GM08714 (cell line): Measurements from ENCODE around the gene JMJD8.

Experiments used
- H3K4me3 ChIP-seq: fragments of 200-500 bp; sonication (Bioruptor generic); 2 replicates; pipeline ENCODE4 v1.5.1; 2014; ENCODE audit warnings: mild to moderate bottlenecking, low read length, inconsistent platforms
- ZNF274 ChIP-seq: IDR thresholded peaks from 2 replicates; pipeline ENCODE4 v1.6.1; 2012; ENCODE audit warnings: mild to moderate bottlenecking, low read depth, low read length

Gene JMJD8, protein sequence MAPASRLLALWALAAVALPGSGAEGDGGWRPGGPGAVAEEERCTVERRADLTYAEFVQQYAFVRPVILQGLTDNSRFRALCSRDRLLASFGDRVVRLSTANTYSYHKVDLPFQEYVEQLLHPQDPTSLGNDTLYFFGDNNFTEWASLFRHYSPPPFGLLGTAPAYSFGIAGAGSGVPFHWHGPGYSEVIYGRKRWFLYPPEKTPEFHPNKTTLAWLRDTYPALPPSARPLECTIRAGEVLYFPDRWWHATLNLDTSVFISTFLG

DNA sequence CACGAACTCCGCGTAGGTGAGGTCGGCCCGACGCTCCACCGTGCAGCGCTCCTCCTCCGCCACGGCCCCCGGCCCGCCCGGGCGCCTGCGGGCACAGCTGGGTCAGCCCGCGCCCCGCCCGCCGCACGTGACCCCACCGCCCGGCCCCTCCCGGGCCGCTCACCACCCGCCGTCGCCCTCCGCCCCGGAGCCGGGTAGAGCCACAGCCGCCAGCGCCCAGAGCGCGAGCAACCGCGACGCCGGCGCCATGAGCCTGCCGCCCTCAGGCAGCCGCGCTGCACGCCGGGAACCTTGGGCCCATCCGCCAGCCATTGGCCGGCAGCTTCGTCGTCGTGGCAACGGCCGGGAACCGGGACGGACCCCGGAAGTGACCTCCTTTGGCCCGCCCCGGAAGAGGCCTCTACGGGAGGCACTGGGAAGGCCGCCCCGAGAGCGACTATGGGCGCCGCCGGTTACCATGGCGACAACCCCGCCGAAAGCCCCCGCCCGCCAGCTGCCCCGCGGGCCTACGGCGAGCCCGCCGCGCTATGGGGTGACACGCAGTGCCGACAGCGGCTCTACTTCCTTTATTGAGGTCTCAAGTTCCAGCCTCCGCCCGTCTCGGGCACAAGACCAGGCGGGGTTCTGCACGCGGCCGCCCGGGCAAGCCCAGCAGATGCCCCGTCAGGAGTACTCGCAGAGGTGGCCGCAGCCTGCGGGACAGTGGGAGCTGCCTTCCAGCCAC is at the start of gene JMJD8:
Gene JMJD8, minus strand, starts transcription at position 264 of the 724 bp plus-strand sequence. Its CDS starts 15 bp downstream, at position 249.
- no peak for TF ChIP-seq ZNF274
- H3K4me3 ChIP-seq = peak within 1 kb of the TSS; percentile 68

DNA sequence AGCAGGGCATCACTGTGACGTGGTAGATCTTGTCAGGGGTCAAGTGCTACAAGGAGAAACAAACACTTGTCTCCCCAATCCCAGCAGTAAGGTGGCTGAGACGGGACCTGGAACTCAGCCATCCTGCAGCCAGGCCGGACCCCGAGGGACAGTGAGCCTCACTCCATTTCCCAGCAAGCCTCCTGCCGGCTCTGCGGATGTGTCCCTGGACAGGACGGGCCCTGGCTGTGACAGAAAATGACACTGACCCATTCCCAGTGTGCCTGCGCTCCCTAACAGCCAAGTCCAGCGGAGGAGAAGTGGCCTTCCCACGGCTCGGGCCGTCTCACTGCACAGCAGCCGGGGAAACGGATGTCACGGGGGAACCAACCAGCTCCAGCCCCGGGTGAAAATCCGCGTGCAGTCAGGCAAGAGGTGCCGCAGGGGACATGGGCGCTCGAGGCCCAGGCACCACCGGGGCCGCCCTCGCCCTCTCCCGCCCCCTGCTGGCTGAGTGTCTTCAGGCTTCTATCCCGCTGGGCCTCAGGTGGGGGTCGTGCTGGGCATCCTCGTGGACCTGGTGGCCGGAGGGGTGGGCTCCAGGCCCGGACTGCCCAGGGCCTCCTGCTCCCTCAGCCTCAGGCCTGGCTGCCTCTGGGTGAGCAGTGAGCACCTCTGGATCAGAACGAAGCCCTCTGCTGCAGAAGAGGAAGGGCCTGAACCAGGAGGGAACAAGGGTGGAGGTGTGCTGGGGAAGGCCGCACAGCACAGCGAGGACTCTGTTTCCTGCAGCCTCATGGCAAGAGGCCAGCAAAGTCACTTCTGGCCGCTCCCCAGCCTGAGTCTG is 49.5 kb upstream of the JMJD8 start:
- no peak for TF ChIP-seq ZNF274

DNA sequence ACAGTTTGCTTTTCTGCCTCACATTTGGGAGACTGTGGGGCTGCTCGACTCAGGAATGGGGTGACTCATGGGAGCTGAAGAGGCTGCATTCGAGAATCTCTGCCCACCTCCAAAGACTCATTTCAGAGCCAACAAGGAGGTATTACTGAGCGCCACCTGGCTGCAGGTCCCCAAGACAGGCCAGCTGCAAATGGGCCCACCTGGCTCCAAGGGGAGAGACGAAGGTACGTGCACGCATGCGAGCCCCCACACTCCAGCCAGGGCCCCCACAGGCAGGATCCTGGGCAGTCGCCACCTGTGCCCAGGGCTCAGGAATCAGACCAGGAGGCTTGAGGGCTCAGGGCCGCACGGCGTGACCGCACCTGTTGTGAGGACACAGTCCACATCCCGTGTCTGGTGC is 48.8 kb upstream of the JMJD8 start:
- no peak for TF ChIP-seq ZNF274
- no peak overlapping the region for H3K4me3 ChIP-seq

More for the DNA sequence above, 49.5 kb upstream of the JMJD8 start:
- no peak overlapping the region for H3K4me3 ChIP-seq

DNA sequence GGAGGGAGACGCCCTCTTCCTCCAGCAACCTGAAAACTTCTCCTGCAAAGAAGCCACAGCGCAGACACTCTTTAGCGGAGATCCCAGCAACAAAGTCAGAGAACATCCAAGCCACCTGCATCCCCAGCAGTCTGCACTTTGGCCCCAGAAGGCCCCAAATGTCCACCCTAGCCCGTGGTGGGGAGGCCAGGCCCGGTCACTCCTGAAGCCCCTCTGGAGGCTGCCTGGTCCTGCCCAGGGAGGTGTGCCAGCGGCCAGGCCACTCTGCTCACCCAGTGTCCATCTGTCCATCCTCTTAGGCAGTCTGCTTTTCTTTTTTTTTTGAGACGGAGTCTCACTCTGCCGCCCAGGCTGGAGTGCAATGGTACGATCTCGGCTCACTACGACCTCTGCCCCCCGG is 48.2 kb upstream of the JMJD8 start:
- TF ChIP-seq ZNF274 = no peak

DNA sequence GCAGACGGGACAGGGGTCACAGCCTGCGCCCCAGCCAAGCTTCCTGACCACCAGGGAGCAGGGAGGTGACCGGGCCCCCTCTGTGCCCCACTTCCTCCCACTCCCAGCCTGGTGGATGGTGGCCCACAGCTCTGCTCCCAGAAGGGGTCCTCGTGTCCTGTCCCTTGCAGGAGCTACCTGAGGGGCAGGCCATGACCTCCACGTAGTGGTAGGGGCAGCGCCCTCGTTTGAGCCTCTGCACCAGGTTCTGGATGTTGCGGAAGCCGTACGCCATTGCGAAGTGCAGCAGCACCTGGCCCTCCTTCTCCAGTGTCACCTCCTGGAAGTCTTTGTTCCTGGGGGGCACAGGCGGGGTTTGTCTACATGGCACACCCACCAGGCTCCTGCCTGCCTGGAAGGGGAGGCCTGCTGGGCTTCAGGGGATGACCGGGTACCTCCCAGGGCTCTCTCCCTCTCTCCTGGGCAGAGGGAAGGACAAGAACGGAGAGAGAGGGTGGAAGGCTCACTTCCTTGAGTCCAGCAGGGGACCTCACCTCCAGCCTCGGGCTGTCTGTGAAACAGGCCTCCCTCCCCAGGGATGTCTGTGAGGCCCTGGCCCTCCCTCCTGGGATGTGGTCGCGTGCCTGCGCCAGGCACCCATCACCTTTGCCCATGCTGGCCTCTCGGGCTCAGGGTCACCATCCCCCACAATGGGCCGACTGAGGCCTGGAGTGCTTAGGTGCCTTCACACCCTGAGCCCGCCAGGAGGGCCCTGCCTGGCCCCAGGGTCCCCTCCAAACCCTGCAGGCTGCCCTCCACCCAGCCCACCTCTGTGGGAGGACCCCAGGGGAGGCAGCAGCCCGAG is 46.8 kb upstream of the JMJD8 start:
- H3K4me3 ChIP-seq = no peak overlapping the region
- TF ChIP-seq ZNF274 = no peak

More for the DNA sequence above, 48.2 kb upstream of the JMJD8 start:
- H3K4me3 ChIP-seq = no peak overlapping the region

DNA sequence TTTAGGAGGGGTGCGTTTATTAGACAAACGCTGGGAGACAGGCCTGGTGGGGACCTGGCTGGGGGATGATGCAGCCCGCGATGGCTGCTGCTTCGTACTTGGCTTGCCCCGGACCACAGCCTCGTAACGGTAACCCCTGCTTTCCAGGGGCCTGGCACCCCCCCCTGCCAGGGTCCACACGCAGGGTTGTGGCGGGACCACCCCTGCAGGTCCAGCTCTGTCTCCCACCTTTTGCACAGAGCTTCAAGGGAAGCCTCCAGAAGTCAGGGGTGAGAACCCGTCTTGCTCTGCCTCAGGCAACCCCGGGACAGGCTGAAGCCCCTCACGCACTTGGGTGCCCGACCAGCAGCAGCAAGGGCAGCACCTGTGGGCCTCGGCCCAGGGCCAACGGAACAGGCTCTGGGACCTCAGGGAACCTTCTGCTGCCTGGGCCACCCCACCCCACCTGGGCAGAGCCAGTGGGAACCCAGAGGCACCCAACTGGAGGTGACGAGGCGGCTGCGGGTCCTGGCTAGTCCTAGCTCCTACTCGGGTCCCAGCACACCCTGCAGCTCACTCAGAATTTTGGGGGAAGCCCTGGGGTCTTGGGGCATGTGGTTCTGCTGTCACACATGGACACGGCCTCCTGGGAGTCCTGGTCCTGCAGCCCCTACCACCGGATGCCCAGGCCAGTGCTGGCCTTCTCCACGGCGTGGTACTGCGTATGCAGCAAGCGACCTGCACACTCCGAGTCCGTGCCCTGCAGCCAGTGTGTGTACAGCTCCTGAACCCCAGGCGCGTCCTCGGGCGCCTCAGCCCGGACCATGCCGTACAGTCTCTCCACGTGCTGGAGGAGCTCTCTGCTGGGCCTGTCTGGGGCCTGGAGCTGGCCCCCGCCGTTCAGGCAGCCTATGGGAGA is 45.9 kb upstream of the JMJD8 start:
- TF ChIP-seq ZNF274 = no peak
- H3K4me3 ChIP-seq = no peak overlapping the region

DNA sequence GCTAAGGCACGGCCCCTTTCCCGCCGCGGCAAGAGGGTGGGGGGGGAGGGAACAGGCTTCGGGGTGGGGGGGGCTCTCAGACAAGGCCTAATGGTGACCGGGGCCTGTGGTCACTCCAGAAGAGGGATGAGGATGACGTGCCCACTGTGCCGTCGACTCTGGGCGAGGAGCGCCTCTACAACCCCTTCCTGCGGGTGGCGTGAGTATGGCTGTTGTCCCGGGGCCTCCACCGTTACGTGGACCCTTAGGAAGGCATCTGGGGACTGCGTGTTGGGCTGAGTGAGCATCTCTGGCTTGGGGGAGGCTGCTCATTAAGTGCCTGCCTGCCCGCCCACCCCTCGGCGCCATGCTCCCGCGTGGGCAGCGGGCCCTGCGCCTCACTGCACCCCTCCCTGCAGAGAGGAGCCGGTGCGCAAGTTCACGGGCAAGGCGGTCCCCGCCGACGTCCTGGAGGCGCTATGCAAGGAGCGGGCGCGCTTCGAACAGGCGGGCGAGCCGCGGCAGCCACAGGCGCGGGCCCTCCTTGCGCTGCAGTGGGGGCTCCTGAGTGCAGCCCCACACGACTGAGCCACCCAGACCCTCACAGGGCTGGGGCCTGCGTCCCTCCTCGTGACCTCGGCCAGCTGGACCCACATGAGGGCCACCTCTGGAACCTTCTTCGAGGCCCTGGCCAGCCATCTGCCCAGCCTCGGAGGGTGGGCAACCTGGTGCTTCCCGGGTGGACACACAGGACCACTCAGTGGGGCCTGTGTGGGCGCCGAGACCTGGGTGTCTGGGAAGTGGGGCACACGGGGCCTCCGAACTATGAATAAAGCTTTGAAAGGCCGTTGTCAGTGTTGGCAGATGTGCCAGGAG is 45.0 kb upstream of the JMJD8 start:
- no peak overlapping the region; the same call in 1 of the 2 replicates for H3K4me3 ChIP-seq
- no peak for TF ChIP-seq ZNF274

DNA sequence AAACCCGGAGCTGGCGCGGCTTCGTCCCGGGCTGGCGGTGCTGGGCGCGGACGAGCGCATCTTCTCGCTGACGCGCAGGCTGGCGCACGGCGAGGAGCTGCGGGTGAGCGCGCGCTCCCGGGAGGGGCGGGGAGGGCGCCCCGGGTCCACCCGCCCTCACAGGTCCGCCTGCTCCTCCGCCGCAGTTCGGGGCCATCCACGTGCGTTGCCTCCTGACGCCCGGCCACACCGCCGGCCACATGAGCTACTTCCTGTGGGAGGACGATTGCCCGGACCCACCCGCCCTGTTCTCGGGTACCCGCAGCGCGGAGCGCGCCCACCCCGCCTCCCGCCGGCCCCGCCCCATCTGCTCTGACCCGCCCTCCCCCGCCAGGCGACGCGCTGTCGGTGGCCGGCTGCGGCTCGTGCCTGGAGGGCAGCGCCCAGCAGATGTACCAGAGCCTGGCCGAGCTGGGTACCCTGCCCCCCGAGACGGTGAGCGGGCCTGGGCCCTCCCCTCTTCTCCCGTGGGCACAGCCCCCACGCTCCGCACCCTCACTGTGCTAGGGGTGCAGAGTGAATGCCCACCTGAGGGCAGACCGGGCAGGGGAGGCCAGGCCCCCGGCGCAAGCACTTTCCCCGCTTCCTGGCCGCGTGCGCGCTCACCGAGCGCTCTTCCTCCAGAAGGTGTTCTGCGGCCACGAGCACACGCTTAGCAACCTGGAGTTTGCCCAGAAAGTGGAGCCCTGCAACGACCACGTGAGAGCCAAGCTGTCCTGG is 44.2 kb upstream of the JMJD8 start:
- TF ChIP-seq ZNF274 = no peak
- H3K4me3 ChIP-seq = peak overlapping the region; percentile 36; the same call in 1 of the 2 replicates

DNA sequence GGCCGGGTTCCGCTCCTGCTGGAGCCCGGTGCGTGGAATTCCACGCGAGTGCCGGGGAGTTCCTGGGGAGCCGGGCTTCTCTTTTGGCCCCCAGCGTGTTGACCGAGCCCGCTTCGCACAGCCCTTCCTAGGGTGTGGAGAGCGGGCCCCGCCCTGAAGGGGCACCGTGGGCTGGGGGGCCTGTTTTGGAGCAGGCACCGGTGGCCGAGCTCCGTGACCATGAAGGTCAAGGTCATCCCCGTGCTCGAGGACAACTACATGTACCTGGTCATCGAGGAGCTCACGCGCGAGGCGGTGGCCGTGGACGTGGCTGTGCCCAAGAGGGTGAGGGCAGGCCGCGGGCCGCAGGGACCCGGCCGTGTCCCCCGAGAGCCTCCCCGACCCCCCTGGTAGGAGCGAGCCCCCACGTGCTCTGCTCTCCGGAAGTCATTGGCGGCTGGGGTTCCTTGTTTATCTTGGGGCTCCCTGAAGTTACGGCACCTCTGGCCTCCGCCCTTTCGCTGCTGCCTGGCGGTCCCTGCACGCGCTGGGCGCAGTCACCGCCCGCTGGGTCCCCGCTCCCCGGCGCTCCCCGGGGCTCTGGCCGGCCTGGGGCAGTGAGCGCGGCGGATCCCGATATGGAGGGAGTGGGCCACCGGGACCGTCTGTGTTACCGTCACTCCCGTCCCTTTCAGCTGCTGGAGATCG is 43.3 kb upstream of the JMJD8 start:
- no peak for TF ChIP-seq ZNF274
- H3K4me3 ChIP-seq = peak overlapping the region; percentile 68; the same call in 1 of the 2 replicates

DNA sequence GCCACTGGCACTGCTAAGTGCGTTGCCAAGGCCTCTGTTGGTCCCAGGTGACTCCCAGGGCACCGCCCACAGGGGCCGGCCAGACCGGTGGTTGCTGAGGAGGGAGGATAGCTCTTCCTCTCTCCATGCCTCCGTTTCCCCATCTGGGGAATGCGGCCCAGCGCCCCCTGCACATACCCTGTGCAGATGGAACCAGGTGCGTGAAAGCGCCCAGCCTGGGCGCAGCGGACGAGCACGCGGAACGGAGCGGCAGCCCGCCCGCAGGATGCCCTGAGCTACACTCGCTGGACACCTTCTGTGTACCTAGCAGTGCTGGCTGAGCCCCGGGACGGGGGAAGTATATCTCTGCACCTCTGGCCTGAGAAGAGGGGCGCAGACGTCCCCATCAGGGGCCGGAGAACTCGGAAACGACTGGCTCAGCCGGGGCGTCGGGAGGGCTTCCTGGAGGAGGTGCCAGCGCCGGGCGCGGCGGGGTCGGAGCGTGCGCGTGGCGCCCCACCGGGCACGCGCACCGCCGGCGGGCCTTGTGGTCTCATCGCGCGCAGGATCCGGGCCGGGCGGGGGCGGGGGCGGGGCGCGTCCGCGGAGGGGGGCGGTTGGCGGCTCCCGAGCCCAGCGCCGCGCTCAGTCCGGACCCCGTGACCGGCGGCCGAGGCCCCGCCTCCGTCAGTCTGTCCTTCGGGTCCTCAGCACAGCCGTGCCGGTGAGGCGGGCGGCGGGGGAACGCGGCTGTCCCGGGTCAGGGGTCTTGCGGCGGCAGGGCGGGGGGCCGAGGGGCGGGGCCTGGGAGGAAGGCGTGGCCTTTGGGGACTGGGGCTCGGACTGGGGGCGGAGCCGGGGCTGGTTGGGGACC is 42.5 kb upstream of the JMJD8 start, which contains the start of the genes CCDC78 and HAGHL:
Gene CCDC78, minus strand, starts transcription at position 6 of the 853 bp plus-strand sequence. CDS start 76 bp downstream, outside the sequence.
Gene HAGHL, plus strand, starts transcription at position 669 of the 853 bp plus-strand sequence. CDS start 404 bp downstream, outside the sequence.
- H3K4me3 ChIP-seq = peak within 1 kb of the TSS; percentile 68; the same call in 1 of the 2 replicates
- TF ChIP-seq ZNF274 = no peak

DNA sequence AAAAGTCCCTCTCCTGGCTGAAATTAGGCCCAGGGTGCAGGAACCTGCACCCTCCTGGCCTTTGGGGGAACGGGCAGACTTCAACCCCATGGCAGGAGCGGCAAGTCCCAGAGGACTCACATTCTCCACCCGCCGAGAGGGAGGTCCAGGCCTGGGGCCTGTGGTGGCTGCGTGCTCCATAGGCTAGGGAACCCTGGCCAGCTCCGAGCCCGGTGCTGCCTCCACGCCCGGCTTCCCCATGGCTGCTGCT is 42.0 kb upstream of the JMJD8 start:
- no peak overlapping the region for H3K4me3 ChIP-seq
- no peak for TF ChIP-seq ZNF274
